SK-MEL-5 (cell line): ENCODE measurements around the gene AQP1. TPM values are rescaled to one million over a fixed set of nuclear protein-coding genes. Genes with fewer than 3 reads are reported as not detected.

ENCODE experiments used
- DNase-seq: peaks from one replicate; pipeline ENCODE4 v3.0.0-alpha.2; 2016; ENCODE audit warnings: low read depth, low spot score
- in situ Hi-C: cut with HindIII; loops from 2 replicates; pipeline ENCODE4 v1.10.0; 2016; ENCODE audit warnings: low sequenced_read_pairs, high pct_unique_total_duplicates, low pct_unique_long_range_greater_than_20kb
- total RNA-seq: library from RNA; depleted of rRNA; stranded (reverse); fragments of >200 nt; shearing (Covaris generic); gene quantifications from 2 replicates; pipeline ENCODE4 v1.2.3, GENCODE V29; 2014; rRNA removed

AQP1 gene
- total RNA-seq, 1 experiment from 2014 or later, result 0.03 TPM

GRCh38 chr7:30973791-30974604 is 62.3 kb downstream of the AQP1 start:
- no peak for DNase-seq
- in situ Hi-C loops, result no loop called here

GRCh38 chr7:30974605-30975255 is 63.1 kb downstream of the AQP1 start:
- in situ Hi-C loops, result no loop called here
- DNase-seq, result peak; percentile 73

Other genes starting within 250 kb of the AQP1 start
- gene CRHR2, start 229.4 kb upstream of the AQP1 start, total RNA-seq, result not detected in 2 replicates
- gene INMT, start 159.7 kb upstream of the AQP1 start, total RNA-seq, result not detected in 2 replicates
- 5.2 and 6.5 TPM in 2 replicates for gene MINDY4, start 140.4 kb upstream of the AQP1 start, total RNA-seq
- not detected in 2 replicates for gene GHRHR, start 52.1 kb downstream of the AQP1 start, total RNA-seq
- gene ADCYAP1R1, start 140.5 kb downstream of the AQP1 start, total RNA-seq, result not detected in 2 replicates